ENCODE results near the gene OSCP1.

The OSCP1 gene

GRCh38 chr1:36401602-36402503, 48.4 kb downstream of the OSCP1 start:
- no peak for DNase-seq (ENCODE audit: low read depth in 3 of 3)

- DNase-seq (ENCODE audit: low read depth in 3 of 3): peak in 2 of 3 experiments; percentile 8 to 73
Measured at GRCh38 chr1:36400825-36401601, 49.2 kb downstream of the OSCP1 start.

- no peak for DNase-seq (ENCODE audit: low read depth in 3 of 3)
Measured at GRCh38 chr1:36400514-36400824, 49.8 kb downstream of the OSCP1 start.

- DNase-seq (ENCODE audit: low read depth in 3 of 3): no peak
Measured at GRCh38 chr1:36398370-36398977, 51.8 kb downstream of the OSCP1 start.

- peak; percentile 82 to 91 (median 85) for DNase-seq (ENCODE audit: low read depth in 3 of 3)
Measured at GRCh38 chr1:36397378-36398230, 52.6 kb downstream of the OSCP1 start, which contains the start of gene LSM10. TSS of gene LSM10 (minus strand) at chr1:36397908. CDS start at chr1:36394129, 3,779 bp downstream.

- DNase-seq (ENCODE audit: low read depth in 3 of 3): no peak
Measured at GRCh38 chr1:36397083-36397377, 53.2 kb downstream of the OSCP1 start.

- DNase-seq (ENCODE audit: low read depth in 3 of 3): no peak
Measured at GRCh38 chr1:36396359-36396758, 53.9 kb downstream of the OSCP1 start.

GRCh38 chr1:36393686-36394085, 56.6 kb downstream of the OSCP1 start:
- DNase-seq (ENCODE audit: low read depth in 3 of 3): no peak

- DNase-seq (ENCODE audit: low read depth in 3 of 3): no peak
Measured at GRCh38 chr1:36392836-36393235, 57.4 kb downstream of the OSCP1 start.

- no peak for DNase-seq (ENCODE audit: low read depth in 3 of 3)
Measured at GRCh38 chr1:36391271-36391670, 59.0 kb downstream of the OSCP1 start.

- DNase-seq (ENCODE audit: low read depth in 3 of 3): no peak
Measured at GRCh38 chr1:36390411-36390810, 59.8 kb downstream of the OSCP1 start.

- no peak for DNase-seq (ENCODE audit: low read depth in 3 of 3)
Measured at GRCh38 chr1:36389999-36390398, 60.3 kb downstream of the OSCP1 start.

GRCh38 chr1:36389261-36389660, 61.0 kb downstream of the OSCP1 start:
- no peak for DNase-seq (ENCODE audit: low read depth in 3 of 3)

- DNase-seq (ENCODE audit: low read depth in 3 of 3): no peak
Measured at GRCh38 chr1:36387141-36387949, 62.9 kb downstream of the OSCP1 start.

- DNase-seq (ENCODE audit: low read depth in 3 of 3): peak; percentile 75 to 90 (median 87)
Measured at GRCh38 chr1:36386265-36387140, 63.7 kb downstream of the OSCP1 start.

GRCh38 chr1:36385410-36386264, 64.6 kb downstream of the OSCP1 start, which contains the start of gene STK40:
TSS of gene STK40 (minus strand) at chr1:36385924. CDS start at chr1:36361332, 24,592 bp downstream.
- peak; percentile 95 to 98 (median 96) for DNase-seq (ENCODE audit: low read depth in 3 of 3)

- no peak for DNase-seq (ENCODE audit: low read depth in 3 of 3)
Measured at GRCh38 chr1:36384542-36385409, 65.5 kb downstream of the OSCP1 start.

GRCh38 chr1:36383240-36383639, 67.0 kb downstream of the OSCP1 start:
- DNase-seq (ENCODE audit: low read depth in 3 of 3): no peak
